ENCODE results near the gene UBE2R2. TPM values are rescaled to one million over a fixed set of nuclear protein-coding genes. Genes with fewer than 3 reads are reported as not detected.

UBE2R2 gene
- polyA plus RNA-seq, 3 donors = 30.5 to 50.1 (median 37.2) TPM

- Histone ChIP-seq H3K79me2 (ENCODE audit: insufficient read depth, low read length) (peaks cover 100% of the 10 kb centered on the region), H3K9me3 (replicated peaks in 1 of 2; ENCODE audit: control insufficient read depth in 1 of 2, insufficient read depth in 1 of 2, low read length in 2 of 2) (no peaks in the 10 kb centered on the region), H3K4me2 (replicated peaks; ENCODE audit: extremely low read depth, low read length, poor library complexity, severe bottlenecking) (no peak overlapping the region), H3K27ac (ENCODE audit: low read depth in 1 of 2, low read length in 2 of 2) (peak overlapping the region in 1 of 2 donors; percentile 54), H3K36me3 (replicated peaks in 1 of 2; ENCODE audit: control insufficient read depth in 1 of 2, insufficient read depth in 2 of 2, low read length in 2 of 2) (no peaks in the 10 kb centered on the region), H4K20me1 (ENCODE audit: insufficient read depth, low read length) (peaks cover 100% of the 10 kb centered on the region), H3K4me3 (replicated peaks in 1 of 3; ENCODE audit: low read depth in 2 of 3, low read length in 3 of 3) (no peak overlapping the region), H3K4me1 (ENCODE audit: control insufficient read depth in 1 of 2, insufficient read depth in 2 of 2, low read length in 2 of 2) (peaks cover 7 to 13% of the 10 kb centered on the region in 2 donors), H2AFZ (ENCODE audit: insufficient read depth, low read depth, low read length, poor library complexity, severe bottlenecking) (no peak overlapping the region), H3K27me3 (ENCODE audit: control insufficient read depth in 2 of 2, insufficient read depth in 2 of 2, low read length in 2 of 2) (no peaks in the 10 kb centered on the region), H3K9ac (ENCODE audit: insufficient read depth, low read length, poor library complexity, severe bottlenecking) (no peak overlapping the region)
- Mint-ChIP-seq H3K4me3 (no peak overlapping the region), H3K27me3 (ENCODE audit: low read depth in 3 of 3) (peaks cover 0 to 2% (median 0%) of the 10 kb centered on the region in 3 donors), H3K9me3 (no peaks in the 10 kb centered on the region), H3K4me1 (peaks cover 27% of the 10 kb centered on the region), H3K36me3 (peaks cover 4 to 6% of the 10 kb centered on the region in 2 donors), H3K27ac (peak overlapping the region in 4 of 7 donors; percentile 42 to 83 (median 72))
- 100% methylated on average over 4 of the region's 8 CpGs for WGBS (ENCODE audit: insufficient coverage)
- DNase-seq = no peak
- TF ChIP-seq, protein P1, sequence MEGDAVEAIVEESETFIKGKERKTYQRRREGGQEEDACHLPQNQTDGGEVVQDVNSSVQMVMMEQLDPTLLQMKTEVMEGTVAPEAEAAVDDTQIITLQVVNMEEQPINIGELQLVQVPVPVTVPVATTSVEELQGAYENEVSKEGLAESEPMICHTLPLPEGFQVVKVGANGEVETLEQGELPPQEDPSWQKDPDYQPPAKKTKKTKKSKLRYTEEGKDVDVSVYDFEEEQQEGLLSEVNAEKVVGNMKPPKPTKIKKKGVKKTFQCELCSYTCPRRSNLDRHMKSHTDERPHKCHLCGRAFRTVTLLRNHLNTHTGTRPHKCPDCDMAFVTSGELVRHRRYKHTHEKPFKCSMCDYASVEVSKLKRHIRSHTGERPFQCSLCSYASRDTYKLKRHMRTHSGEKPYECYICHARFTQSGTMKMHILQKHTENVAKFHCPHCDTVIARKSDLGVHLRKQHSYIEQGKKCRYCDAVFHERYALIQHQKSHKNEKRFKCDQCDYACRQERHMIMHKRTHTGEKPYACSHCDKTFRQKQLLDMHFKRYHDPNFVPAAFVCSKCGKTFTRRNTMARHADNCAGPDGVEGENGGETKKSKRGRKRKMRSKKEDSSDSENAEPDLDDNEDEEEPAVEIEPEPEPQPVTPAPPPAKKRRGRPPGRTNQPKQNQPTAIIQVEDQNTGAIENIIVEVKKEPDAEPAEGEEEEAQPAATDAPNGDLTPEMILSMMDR (IDR thresholded peaks at IDR 0.05) = no peak
- intact Hi-C loops (cut with micrococcal nuclease) = no loop called here
Observed at GRCh38 chr9:33880211-33881089, 63.5 kb downstream of the UBE2R2 start.

GRCh38 chr9:33881635-33882034 lies 64.7 kb downstream of the UBE2R2 start:
- peaks cover 98% of the 10 kb centered on the region for H3K79me2 ChIP-seq (ENCODE audit: insufficient read depth, low read length)
- H3K9ac ChIP-seq (ENCODE audit: insufficient read depth, low read length, poor library complexity, severe bottlenecking) = no peak overlapping the region
- peak overlapping the region in 1 of 2 donors; percentile 22 for H3K27ac ChIP-seq (ENCODE audit: low read depth in 1 of 2, low read length in 2 of 2)
- Mint-ChIP-seq H3K4me3 (no peak overlapping the region), H3K9me3 (no peaks in the 10 kb centered on the region), H3K36me3 (peaks cover 6 to 7% of the 10 kb centered on the region in 2 donors), H3K4me1 (peaks cover 24% of the 10 kb centered on the region), H3K27ac (peak overlapping the region in 2 of 7 donors; percentile 6 to 11), H3K27me3 (ENCODE audit: low read depth in 3 of 3) (peaks cover 0 to 2% (median 0%) of the 10 kb centered on the region in 3 donors)
- no peaks in the 10 kb centered on the region for H3K9me3 ChIP-seq (replicated peaks in 1 of 2; ENCODE audit: control insufficient read depth in 1 of 2, insufficient read depth in 1 of 2, low read length in 2 of 2)
- no peak for DNase-seq
- peaks cover 7 to 13% of the 10 kb centered on the region in 2 donors for H3K4me1 ChIP-seq (ENCODE audit: control insufficient read depth in 1 of 2, insufficient read depth in 2 of 2, low read length in 2 of 2)
- H3K4me2 ChIP-seq (replicated peaks; ENCODE audit: extremely low read depth, low read length, poor library complexity, severe bottlenecking) = no peak overlapping the region
- no peaks in the 10 kb centered on the region for H3K27me3 ChIP-seq (ENCODE audit: control insufficient read depth in 2 of 2, insufficient read depth in 2 of 2, low read length in 2 of 2)
- peaks cover 100% of the 10 kb centered on the region for H4K20me1 ChIP-seq (ENCODE audit: insufficient read depth, low read length)
- TF ChIP-seq, protein P1 (IDR thresholded peaks at IDR 0.05) = no peak
- H3K36me3 ChIP-seq (replicated peaks in 1 of 2; ENCODE audit: control insufficient read depth in 1 of 2, insufficient read depth in 2 of 2, low read length in 2 of 2) = peaks cover 0 to 2% of the 10 kb centered on the region in 2 donors
- WGBS (ENCODE audit: insufficient coverage) = no CpG with 5 or more reads among the region's 1 CpG
- no peak overlapping the region for H3K4me3 ChIP-seq (replicated peaks in 1 of 3; ENCODE audit: low read depth in 2 of 3, low read length in 3 of 3)
- intact Hi-C loops (cut with micrococcal nuclease) = no loop called here
- H2AFZ ChIP-seq (ENCODE audit: insufficient read depth, low read depth, low read length, poor library complexity, severe bottlenecking) = no peak overlapping the region

Data from CD14-positive monocyte (primary cell).